ENCODE data around the gene PHF5A.
"Not testable (repeated sequence)": the region's sequence is repeated elsewhere in the genome, so short reads cannot be mapped to it uniquely, and the experiment has no call there.

Gene PHF5A

GRCh38 chr22:41471568-41471967 is 3.1 kb upstream of the PHF5A start:
- 99% methylated on average over 2 of the region's 2 CpGs for WGBS
- Histone ChIP-seq H3K27me3 (ENCODE audit: insufficient read depth, low read length) (no peaks in the 10 kb centered on the region), H3K9me3 (ENCODE audit: insufficient read depth, low read depth, low read length) (no peaks in the 10 kb centered on the region), H3K27ac (ENCODE audit: low read depth, low read length) (no peak overlapping the region), H3K9ac (ENCODE audit: low read depth, low read length) (no peak overlapping the region), H3K4me1 (ENCODE audit: insufficient read depth, low read length) (no peaks in the 10 kb centered on the region; the same call in 1 of the 2 replicates), H3K36me3 (ENCODE audit: insufficient read depth, low read length) (peaks cover 15% of the 10 kb centered on the region), H3K4me3 (ENCODE audit: low read length) (no peak overlapping the region)

- Histone ChIP-seq H3K4me3 (ENCODE audit: low read length) (no peak overlapping the region), H3K27ac (ENCODE audit: low read depth, low read length) (no peak overlapping the region), H3K27me3 (ENCODE audit: insufficient read depth, low read length) (no peaks in the 10 kb centered on the region), H3K9ac (ENCODE audit: low read depth, low read length) (no peak overlapping the region), H3K4me1 (ENCODE audit: insufficient read depth, low read length) (no peaks in the 10 kb centered on the region; the same call in 1 of the 2 replicates), H3K36me3 (ENCODE audit: insufficient read depth, low read length) (peaks cover 22% of the 10 kb centered on the region), H3K9me3 (ENCODE audit: insufficient read depth, low read depth, low read length) (no peaks in the 10 kb centered on the region)
- WGBS = 98% methylated on average over 2 of the region's 2 CpGs
Measured at GRCh38 chr22:41470886-41471285, 2.4 kb upstream of the PHF5A start.

- H3K4me3 ChIP-seq (ENCODE audit: low read length) = peak overlapping the region; percentile 89
- no peaks in the 10 kb centered on the region; the same call in 1 of the 2 replicates for H3K4me1 ChIP-seq (ENCODE audit: insufficient read depth, low read length)
- H3K27me3 ChIP-seq (ENCODE audit: insufficient read depth, low read length) = no peaks in the 10 kb centered on the region
- peak overlapping the region; percentile 95 for H3K27ac ChIP-seq (ENCODE audit: low read depth, low read length)
- no peaks in the 10 kb centered on the region for H3K9me3 ChIP-seq (ENCODE audit: insufficient read depth, low read depth, low read length)
- peak overlapping the region; percentile 98 for H3K9ac ChIP-seq (ENCODE audit: low read depth, low read length)
- WGBS = 2% methylated on average over 27 of the region's 30 CpGs
- H3K36me3 ChIP-seq (ENCODE audit: insufficient read depth, low read length) = peaks cover 38% of the 10 kb centered on the region
Measured at GRCh38 chr22:41469218-41469851, 843 bp upstream of the PHF5A start.

- Histone ChIP-seq H3K9me3 (ENCODE audit: insufficient read depth, low read depth, low read length) (no peaks in the 10 kb centered on the region), H3K9ac (ENCODE audit: low read depth, low read length) (no peak overlapping the region), H3K36me3 (ENCODE audit: insufficient read depth, low read length) (peaks cover 85% of the 10 kb centered on the region), H3K4me3 (ENCODE audit: low read length) (no peak overlapping the region), H3K27ac (ENCODE audit: low read depth, low read length) (no peak overlapping the region), H3K4me1 (ENCODE audit: insufficient read depth, low read length) (no peaks in the 10 kb centered on the region), H3K27me3 (ENCODE audit: insufficient read depth, low read length) (no peaks in the 10 kb centered on the region)
- WGBS = 96% methylated on average over 4 of the region's 4 CpGs
Measured at GRCh38 chr22:41461901-41462300, 6.6 kb downstream of the PHF5A start.

- H3K27ac ChIP-seq (ENCODE audit: low read depth, low read length); H3K27me3 ChIP-seq (ENCODE audit: insufficient read depth, low read length); H3K9ac ChIP-seq (ENCODE audit: low read depth, low read length); H3K4me1 ChIP-seq (ENCODE audit: insufficient read depth, low read length); H3K4me3 ChIP-seq (ENCODE audit: low read length); H3K9me3 ChIP-seq (ENCODE audit: insufficient read depth, low read depth, low read length): not testable (repeated sequence)
- peaks cover 67% of the 10 kb centered on the region for H3K36me3 ChIP-seq (ENCODE audit: insufficient read depth, low read length)
- 98% methylated on average over 5 of the region's 5 CpGs for WGBS
Measured at GRCh38 chr22:41460071-41460470, 8.4 kb downstream of the PHF5A start.

GRCh38 chr22:41459431-41459830 is 9.1 kb downstream of the PHF5A start:
- Histone ChIP-seq H3K4me1 (ENCODE audit: insufficient read depth, low read length) (no peaks in the 10 kb centered on the region), H3K9ac (ENCODE audit: low read depth, low read length) (no peak overlapping the region), H3K36me3 (ENCODE audit: insufficient read depth, low read length) (peaks cover 60% of the 10 kb centered on the region), H3K27ac (ENCODE audit: low read depth, low read length) (no peak overlapping the region), H3K9me3 (ENCODE audit: insufficient read depth, low read depth, low read length) (no peaks in the 10 kb centered on the region), H3K27me3 (ENCODE audit: insufficient read depth, low read length) (no peaks in the 10 kb centered on the region), H3K4me3 (ENCODE audit: low read length) (no peak overlapping the region)
- 60% methylated on average over 1 of the region's 1 CpG for WGBS

- H3K9ac ChIP-seq (ENCODE audit: low read depth, low read length) = no peak overlapping the region
- H3K9me3 ChIP-seq (ENCODE audit: insufficient read depth, low read depth, low read length) = no peaks in the 10 kb centered on the region
- H3K4me3 ChIP-seq (ENCODE audit: low read length) = no peak overlapping the region
- WGBS = 97% methylated on average over 5 of the region's 7 CpGs
- H3K27me3 ChIP-seq (ENCODE audit: insufficient read depth, low read length) = no peaks in the 10 kb centered on the region
- no peaks in the 10 kb centered on the region for H3K4me1 ChIP-seq (ENCODE audit: insufficient read depth, low read length)
- H3K27ac ChIP-seq (ENCODE audit: low read depth, low read length) = no peak overlapping the region
- H3K36me3 ChIP-seq (ENCODE audit: insufficient read depth, low read length) = peaks cover 51% of the 10 kb centered on the region
Measured at GRCh38 chr22:41458161-41458728, 10.2 kb downstream of the PHF5A start.

GRCh38 chr22:41448189-41448808 is 20.2 kb downstream of the PHF5A start:
- Histone ChIP-seq H3K27ac (ENCODE audit: low read depth, low read length) (peak overlapping the region; percentile 99), H3K36me3 (ENCODE audit: insufficient read depth, low read length) (peaks cover 3% of the 10 kb centered on the region)
- WGBS = 4% methylated on average over 27 of the region's 28 CpGs

GRCh38 chr22:41447435-41448188 is 20.9 kb downstream of the PHF5A start:
- WGBS = under 1% methylated on average over 63 of the region's 63 CpGs

More at GRCh38 chr22:41448189-41448808, 20.2 kb downstream of the PHF5A start:
- peak overlapping the region; percentile 77 for H3K4me3 ChIP-seq (ENCODE audit: low read length)
- peak overlapping the region; percentile 96 for H3K9ac ChIP-seq (ENCODE audit: low read depth, low read length)
- no peaks in the 10 kb centered on the region for H3K27me3 ChIP-seq (ENCODE audit: insufficient read depth, low read length)
- H3K4me1 ChIP-seq (ENCODE audit: insufficient read depth, low read length) = peaks cover 6% of the 10 kb centered on the region; the same call in 1 of the 2 replicates
- H3K9me3 ChIP-seq (ENCODE audit: insufficient read depth, low read depth, low read length) = no peaks in the 10 kb centered on the region

GRCh38 chr22:41446639-41447434 is 21.7 kb downstream of the PHF5A start, which contains the start of gene TOB2:
TSS of gene TOB2 (minus strand) at chr22:41446801. CDS start at chr22:41437345, 9,456 bp downstream.
- H3K4me3 ChIP-seq (ENCODE audit: low read length) = peak within 1 kb of the TSS; percentile 77
- H3K36me3 ChIP-seq (ENCODE audit: insufficient read depth, low read length) = peaks cover 18% of the 10 kb centered on the region
- no peaks in the 10 kb centered on the region for H3K27me3 ChIP-seq (ENCODE audit: insufficient read depth, low read length)
- peak within 1 kb of the TSS; percentile 99 for H3K27ac ChIP-seq (ENCODE audit: low read depth, low read length)
- peak within 1 kb of the TSS; percentile 96 for H3K9ac ChIP-seq (ENCODE audit: low read depth, low read length)
- peaks cover 6% of the 10 kb centered on the region; the same call in 1 of the 2 replicates for H3K4me1 ChIP-seq (ENCODE audit: insufficient read depth, low read length)
- no peaks in the 10 kb centered on the region for H3K9me3 ChIP-seq (ENCODE audit: insufficient read depth, low read depth, low read length)
- under 1% methylated on average over 85 of the region's 85 CpGs for WGBS

More at GRCh38 chr22:41447435-41448188, 20.9 kb downstream of the PHF5A start:
- H3K36me3 ChIP-seq (ENCODE audit: insufficient read depth, low read length) = peaks cover 10% of the 10 kb centered on the region
- peak overlapping the region; percentile 99 for H3K27ac ChIP-seq (ENCODE audit: low read depth, low read length)
- H3K4me1 ChIP-seq (ENCODE audit: insufficient read depth, low read length) = peaks cover 6% of the 10 kb centered on the region; the same call in 1 of the 2 replicates
- H3K27me3 ChIP-seq (ENCODE audit: insufficient read depth, low read length) = no peaks in the 10 kb centered on the region
- H3K4me3 ChIP-seq (ENCODE audit: low read length) = peak overlapping the region; percentile 77
- H3K9me3 ChIP-seq (ENCODE audit: insufficient read depth, low read depth, low read length) = no peaks in the 10 kb centered on the region
- H3K9ac ChIP-seq (ENCODE audit: low read depth, low read length) = peak overlapping the region; percentile 96

All from HUES64 (cell line).